Measurements from ENCODE around the gene HMGXB3. TPM values are rescaled to one million over a fixed set of nuclear protein-coding genes. Genes with fewer than 3 reads are reported as not detected.
A peak's percentile ranks its signal among the peaks of the same experiment; 100 is the strongest.

Gene HMGXB3
- total RNA-seq, 4 donors from 2014 or later: 17.4 to 26.5 (median 23.1) TPM

- peaks cover 5 to 22% (median 17%) of the 10 kb centered on the region in 4 donors for H3K36me3 ChIP-seq
- no peaks in the 10 kb centered on the region for H3K27me3 ChIP-seq
- H3K27ac ChIP-seq (replicated peaks in 1 of 4): no peak overlapping the region
- peaks cover 11 to 20% (median 14%) of the 10 kb centered on the region in 4 donors for H3K4me1 ChIP-seq
- TF ChIP-seq EP300 (IDR thresholded peaks at IDR 0.05) (no peak), POLR2A (IDR thresholded peaks at IDR 0.05; ENCODE audit: low read depth) (no peak), POLR2AphosphoS5 (IDR thresholded peaks at IDR 0.05) (no peak), CTCF (IDR thresholded peaks at IDR 0.05) (no peak)
- H3K4me3 ChIP-seq: no peak overlapping the region
- no peaks in the 10 kb centered on the region for H3K9me3 ChIP-seq
- 86% methylated on average over 6 of the region's 6 CpGs for WGBS
- DNase-seq (ENCODE audit: extremely low spot score): no peak
- intact Hi-C loops (cut with DNase I): no loop called here
Measured at GRCh38 chr5:149996205-149996890, 4.2 kb upstream of the HMGXB3 start.

GRCh38 chr5:149998281-149998680 is 2.3 kb upstream of the HMGXB3 start:
- no peak overlapping the region for H3K4me3 ChIP-seq

GRCh38 chr5:149999359-149999758 is 1.2 kb upstream of the HMGXB3 start:
- peaks cover 5 to 26% (median 21%) of the 10 kb centered on the region in 4 donors for H3K36me3 ChIP-seq
- H3K4me1 ChIP-seq: peaks cover 24 to 43% (median 36%) of the 10 kb centered on the region in 4 donors
- 76% methylated on average over 3 of the region's 3 CpGs for WGBS
- no peak for DNase-seq (ENCODE audit: extremely low spot score)
- no peaks in the 10 kb centered on the region for H3K27me3 ChIP-seq
- peak overlapping the region; percentile 81 to 93 (median 92) for H3K4me3 ChIP-seq
- peak overlapping the region; percentile 91 to 97 (median 93) for H3K27ac ChIP-seq (replicated peaks in 1 of 4)
- H3K9me3 ChIP-seq: no peaks in the 10 kb centered on the region
- TF ChIP-seq POLR2A (IDR thresholded peaks at IDR 0.05; ENCODE audit: low read depth): no peak
- TF ChIP-seq EP300 (IDR thresholded peaks at IDR 0.05): no peak
- no peak for TF ChIP-seq POLR2AphosphoS5 (IDR thresholded peaks at IDR 0.05)
- no peak for TF ChIP-seq CTCF (IDR thresholded peaks at IDR 0.05)
- intact Hi-C loops (cut with DNase I): no loop called here

More at GRCh38 chr5:149998281-149998680, 2.3 kb upstream of the HMGXB3 start:
- WGBS: 99% methylated on average over 3 of the region's 3 CpGs
- H3K9me3 ChIP-seq: no peaks in the 10 kb centered on the region
- H3K36me3 ChIP-seq: peaks cover 5 to 22% (median 17%) of the 10 kb centered on the region in 4 donors
- intact Hi-C loops (cut with DNase I): no loop called here
- H3K27me3 ChIP-seq: no peaks in the 10 kb centered on the region
- H3K4me1 ChIP-seq: peaks cover 24 to 39% (median 33%) of the 10 kb centered on the region in 4 donors
- H3K27ac ChIP-seq (replicated peaks in 1 of 4): no peak overlapping the region
- DNase-seq (ENCODE audit: extremely low spot score): no peak
- TF ChIP-seq POLR2AphosphoS5 (IDR thresholded peaks at IDR 0.05) (no peak), EP300 (IDR thresholded peaks at IDR 0.05) (no peak), POLR2A (IDR thresholded peaks at IDR 0.05; ENCODE audit: low read depth) (no peak), CTCF (IDR thresholded peaks at IDR 0.05) (no peak)

- H3K4me3 ChIP-seq: peak overlapping the region; percentile 81 to 93 (median 92)
- WGBS: 25% methylated on average over 7 of the region's 7 CpGs
Measured at GRCh38 chr5:149999866-150000255, 678 bp upstream of the HMGXB3 start.

More at GRCh38 chr5:149999866-150000255, 678 bp upstream of the HMGXB3 start:
- H3K27me3 ChIP-seq: no peaks in the 10 kb centered on the region
- TF ChIP-seq POLR2A (IDR thresholded peaks at IDR 0.05; ENCODE audit: low read depth) (no peak), POLR2AphosphoS5 (IDR thresholded peaks at IDR 0.05) (no peak), CTCF (IDR thresholded peaks at IDR 0.05) (no peak), EP300 (IDR thresholded peaks at IDR 0.05) (no peak)
- no peaks in the 10 kb centered on the region for H3K9me3 ChIP-seq
- H3K4me1 ChIP-seq: peaks cover 24 to 48% (median 36%) of the 10 kb centered on the region in 4 donors
- intact Hi-C loops (cut with DNase I): loop anchor here (5.0 kb wide), 1 partner anchor 217 kb away; no protein-coding TSS in a partner anchor
- H3K36me3 ChIP-seq: peaks cover 5 to 28% (median 22%) of the 10 kb centered on the region in 4 donors
- no peak for DNase-seq (ENCODE audit: extremely low spot score)
- peak overlapping the region; percentile 91 to 97 (median 93) for H3K27ac ChIP-seq (replicated peaks in 1 of 4)
